CD4-positive, alpha-beta T cell treated with Interferon gamma for 1 hour (primary cell): ENCODE data around the gene SLC25A39.
A peak's percentile ranks its signal among the peaks of the same experiment; 100 is the strongest.
"Not testable (repeated sequence)": the region's sequence is repeated elsewhere in the genome, so short reads cannot be mapped to it uniquely, and the experiment has no call there.

Experiments used
- DNase-seq: peaks from one replicate; pipeline ENCODE4 v3.0.0-alpha.2; 2020

The SLC25A39 gene, protein sequence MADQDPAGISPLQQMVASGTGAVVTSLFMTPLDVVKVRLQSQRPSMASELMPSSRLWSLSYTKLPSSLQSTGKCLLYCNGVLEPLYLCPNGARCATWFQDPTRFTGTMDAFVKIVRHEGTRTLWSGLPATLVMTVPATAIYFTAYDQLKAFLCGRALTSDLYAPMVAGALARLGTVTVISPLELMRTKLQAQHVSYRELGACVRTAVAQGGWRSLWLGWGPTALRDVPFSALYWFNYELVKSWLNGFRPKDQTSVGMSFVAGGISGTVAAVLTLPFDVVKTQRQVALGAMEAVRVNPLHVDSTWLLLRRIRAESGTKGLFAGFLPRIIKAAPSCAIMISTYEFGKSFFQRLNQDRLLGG

GRCh38 chr17:44324571-44325275, at the start of gene SLC25A39:
Gene SLC25A39 (minus strand): TSS chr17:44324823. CDS start chr17:44323562, 1,261 bp downstream.
- peak; percentile 93 for DNase-seq

DNA sequence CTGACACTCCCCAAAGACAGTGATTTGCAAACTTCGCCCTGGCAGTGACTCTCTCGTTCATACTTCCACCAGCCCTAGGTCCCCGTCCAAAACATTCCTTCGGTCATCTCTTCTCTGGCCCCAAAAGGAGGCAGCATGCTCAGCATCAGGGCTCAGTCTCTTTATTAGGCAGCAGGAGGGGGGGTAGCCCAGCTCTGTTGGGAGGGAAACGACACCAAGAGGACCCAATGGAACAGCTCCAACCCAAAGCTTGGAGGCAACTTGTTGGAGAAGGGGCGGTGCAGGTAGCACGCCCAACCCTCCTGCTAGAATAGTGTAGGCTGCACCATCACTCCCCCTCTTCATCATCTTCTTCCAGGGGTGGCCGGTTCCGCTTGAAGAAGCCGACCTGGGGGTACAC, 47.4 kb upstream of the SLC25A39 start:
- no peak for DNase-seq

DNA sequence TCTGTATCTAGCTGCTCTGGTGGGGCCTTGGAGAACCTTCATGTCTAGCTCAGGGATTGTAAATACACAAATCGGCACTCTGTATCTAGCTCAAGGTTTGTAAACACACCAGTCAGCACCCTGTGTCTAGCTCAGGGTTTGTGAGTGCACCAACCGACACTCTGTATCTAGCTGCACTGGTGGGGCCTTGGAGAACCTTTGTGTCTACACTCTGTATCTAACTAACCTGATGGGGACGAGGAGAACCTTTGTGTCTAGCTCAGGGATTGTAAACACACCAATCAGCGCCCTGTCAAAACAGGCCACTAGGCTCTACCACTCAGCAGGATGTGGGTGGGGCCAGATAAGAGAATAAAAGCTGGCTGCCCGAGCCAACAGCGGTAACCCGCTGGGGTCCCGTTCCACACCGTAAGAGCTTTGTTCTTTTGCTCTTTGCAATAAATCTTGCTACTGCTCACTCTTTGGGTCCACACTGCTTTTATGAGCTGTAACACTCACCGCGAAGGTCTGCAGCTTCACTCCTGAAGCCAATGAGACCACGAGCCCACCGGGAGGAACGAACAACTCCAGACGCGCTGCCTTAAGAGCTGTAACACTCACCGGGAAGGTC, 44.9 kb upstream of the SLC25A39 start:
- not testable (repeated sequence) for DNase-seq

GRCh38 chr17:44368391-44369243, 44.0 kb upstream of the SLC25A39 start:
- not testable (repeated sequence) for DNase-seq

DNA sequence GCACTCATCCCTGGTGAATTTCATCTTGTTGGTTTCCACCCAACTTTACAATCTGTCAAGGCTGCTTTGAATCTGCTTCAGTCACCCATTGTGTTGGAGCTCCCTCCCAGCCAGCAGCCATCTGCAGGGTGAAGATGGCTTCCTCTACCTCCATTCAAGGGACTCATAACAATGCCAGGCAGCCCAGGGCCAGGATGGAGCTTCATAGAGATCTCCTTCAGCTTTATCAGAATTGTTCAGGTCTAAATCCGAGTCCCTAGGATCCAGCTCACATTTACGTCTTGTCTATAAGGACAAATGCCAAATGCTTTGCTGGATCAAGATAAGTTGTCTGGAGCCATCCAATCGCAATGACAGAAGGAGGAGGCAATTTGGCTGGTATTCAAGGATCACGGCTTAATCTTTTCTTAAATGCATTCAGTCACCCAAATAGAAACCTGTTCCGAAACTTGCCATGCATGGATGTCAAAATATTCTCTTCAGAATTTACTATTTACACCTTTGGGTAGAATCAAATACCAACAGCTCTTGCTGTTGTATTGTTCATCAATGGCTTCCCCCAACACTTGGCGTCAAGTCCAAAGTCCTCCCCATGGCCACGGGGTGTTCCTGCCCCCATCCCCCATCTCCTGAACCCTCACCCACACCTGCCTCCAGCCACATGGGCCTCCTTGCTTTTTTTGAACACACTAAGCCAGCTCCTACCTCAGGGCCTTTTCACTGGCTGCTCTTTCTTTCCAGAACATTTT, 42.8 kb upstream of the SLC25A39 start:
- no peak for DNase-seq

- DNase-seq = not testable (repeated sequence)
Observed at GRCh38 chr17:44365051-44365450, 40.4 kb upstream of the SLC25A39 start.

GRCh38 chr17:44363613-44364159, 39.1 kb upstream of the SLC25A39 start, which contains the start of gene FAM171A2:
Gene FAM171A2 (minus strand): TSS chr17:44363853. CDS start chr17:44363714, 139 bp downstream.
- peak; percentile 61 for DNase-seq

DNA sequence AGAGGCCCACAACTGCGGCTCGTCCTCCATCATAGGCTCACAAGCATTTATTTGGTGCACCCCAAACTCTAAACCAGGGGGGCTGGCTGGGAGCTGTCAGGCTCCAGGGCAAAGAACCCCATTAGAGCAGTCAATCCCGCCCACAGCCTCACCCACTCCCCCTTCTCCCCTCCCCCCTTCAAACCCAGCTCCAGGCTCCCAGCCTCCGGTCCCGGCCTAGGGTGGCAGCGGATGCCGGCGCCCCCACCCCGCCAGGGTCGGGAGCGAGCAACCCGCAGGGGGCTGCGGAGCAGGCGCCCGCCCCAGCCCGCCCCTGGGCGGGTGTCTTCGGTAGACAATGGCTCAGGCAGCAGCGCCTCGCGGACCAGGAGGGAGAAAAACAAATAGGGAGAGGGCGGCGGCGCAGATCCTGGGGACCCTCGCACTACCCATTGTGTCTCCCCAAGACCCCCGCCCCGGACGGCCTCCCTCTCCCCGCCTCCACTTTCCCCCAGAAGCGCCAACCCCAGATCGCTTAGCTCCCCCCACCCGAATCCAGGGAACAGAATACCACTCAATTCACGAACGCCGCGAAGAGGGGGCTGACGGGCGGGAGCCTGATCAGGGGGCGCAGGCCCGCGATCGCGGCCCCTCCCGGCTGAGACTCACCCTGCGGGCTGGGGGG, 38.5 kb upstream of the SLC25A39 start:
- DNase-seq = no peak

GRCh38 chr17:44362459-44362948, 37.9 kb upstream of the SLC25A39 start:
- no peak for DNase-seq

- DNase-seq = no peak
Observed at GRCh38 chr17:44361292-44362260, 37.0 kb upstream of the SLC25A39 start.

- no peak for DNase-seq
Observed at GRCh38 chr17:44360826-44361225, 36.2 kb upstream of the SLC25A39 start.

GRCh38 chr17:44360144-44360533, 35.5 kb upstream of the SLC25A39 start:
- no peak for DNase-seq

DNA sequence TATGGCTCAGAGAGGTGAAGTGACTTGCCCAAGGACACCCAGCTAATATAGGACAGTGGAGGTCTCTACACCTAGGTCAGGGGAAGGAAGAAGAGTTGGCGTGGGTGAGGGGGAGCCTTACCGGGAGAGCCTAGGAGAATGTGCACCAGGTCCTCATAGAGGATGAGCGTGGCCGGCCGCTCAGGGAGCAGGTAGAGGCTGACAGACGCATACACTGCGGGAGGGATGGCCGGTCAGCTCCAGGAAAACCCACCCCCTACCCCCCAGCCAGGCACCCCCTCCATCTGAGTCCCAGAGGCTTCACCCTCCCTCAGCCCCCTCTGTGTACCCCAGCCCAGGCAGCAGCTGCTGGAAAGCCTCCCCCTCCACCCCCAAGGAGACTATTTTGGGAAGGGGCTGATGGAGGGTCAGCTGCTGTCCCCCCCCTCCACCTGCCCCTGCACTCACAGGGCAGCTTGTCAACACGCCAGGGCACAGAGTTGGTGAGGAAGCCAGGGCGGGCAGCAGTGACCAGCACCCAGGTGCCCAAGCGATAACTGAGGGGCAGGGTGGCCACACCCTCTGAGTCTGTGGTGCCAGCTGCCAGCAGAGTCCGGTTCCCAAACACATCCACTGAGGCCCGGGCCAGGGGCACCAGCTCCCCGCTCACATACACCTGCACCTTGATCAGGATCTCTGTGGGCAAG, 35.0 kb upstream of the SLC25A39 start:
- no peak for DNase-seq

DNA sequence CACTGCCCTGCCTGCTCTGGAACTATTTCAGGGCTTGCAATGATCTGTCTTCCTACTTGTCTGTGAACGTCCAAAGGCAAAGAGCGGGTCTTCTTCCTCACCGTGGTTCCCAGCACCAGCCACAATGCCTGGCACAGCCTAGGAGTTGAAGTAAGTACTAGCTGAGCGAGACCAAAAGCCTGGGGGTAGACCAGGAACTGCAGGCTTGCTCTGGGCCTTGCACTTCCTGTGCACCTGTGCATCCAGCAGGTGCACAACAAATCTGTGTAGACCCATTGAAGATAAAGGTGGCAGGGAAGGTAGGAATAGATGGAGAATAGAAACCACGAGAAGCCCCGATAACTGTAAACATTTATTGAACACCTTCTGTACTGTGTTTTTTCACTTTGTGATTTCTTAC, 34.4 kb upstream of the SLC25A39 start:
- no peak for DNase-seq

DNA sequence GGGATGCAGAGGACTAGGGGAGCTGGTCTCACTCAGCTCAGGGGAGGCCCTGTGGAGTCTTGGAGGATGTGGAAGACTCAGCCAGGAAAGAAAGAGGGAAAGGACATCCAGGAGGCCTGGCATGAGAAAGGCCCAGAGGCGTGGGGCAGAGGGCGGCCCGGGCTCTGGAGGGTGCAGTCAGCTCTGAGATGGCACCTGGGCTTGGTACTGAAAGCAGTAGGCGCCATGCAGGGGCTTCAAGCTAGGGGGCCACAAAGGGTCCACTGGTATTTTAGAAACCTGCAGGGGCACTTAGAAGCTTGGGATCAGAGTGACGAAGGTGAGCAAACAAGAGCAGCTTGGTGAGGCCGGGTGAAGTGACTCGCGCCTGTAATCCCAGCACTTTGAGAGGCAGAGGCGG, 33.4 kb upstream of the SLC25A39 start:
- DNase-seq = no peak

DNA sequence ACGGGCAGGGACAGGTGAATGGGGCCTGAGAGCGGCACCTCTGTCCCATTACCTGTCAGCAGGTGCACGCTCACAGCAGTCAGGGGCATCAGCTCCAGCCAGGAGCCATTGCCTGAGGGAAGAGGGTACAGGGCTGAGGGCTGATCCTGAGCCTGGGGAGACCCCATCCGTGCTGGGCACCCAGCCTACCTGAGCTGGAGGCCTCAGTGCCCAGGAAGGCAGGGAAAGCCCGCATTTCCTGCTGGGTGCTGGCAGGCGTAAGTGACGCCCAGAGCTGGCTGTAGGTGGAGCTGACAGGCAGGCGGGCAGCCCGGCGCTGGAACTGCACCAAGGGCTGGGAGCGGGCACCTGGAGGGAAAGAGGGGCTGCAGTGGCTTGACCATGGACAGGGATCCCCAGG, 31.6 kb upstream of the SLC25A39 start:
- DNase-seq = no peak

GRCh38 chr17:44355642-44356099, 31.0 kb upstream of the SLC25A39 start:
- no peak for DNase-seq

- peak; percentile 55 for DNase-seq
Observed at GRCh38 chr17:44354582-44355561, 30.2 kb upstream of the SLC25A39 start.
